Measurements from ENCODE around the gene RFLNA.

DNA sequence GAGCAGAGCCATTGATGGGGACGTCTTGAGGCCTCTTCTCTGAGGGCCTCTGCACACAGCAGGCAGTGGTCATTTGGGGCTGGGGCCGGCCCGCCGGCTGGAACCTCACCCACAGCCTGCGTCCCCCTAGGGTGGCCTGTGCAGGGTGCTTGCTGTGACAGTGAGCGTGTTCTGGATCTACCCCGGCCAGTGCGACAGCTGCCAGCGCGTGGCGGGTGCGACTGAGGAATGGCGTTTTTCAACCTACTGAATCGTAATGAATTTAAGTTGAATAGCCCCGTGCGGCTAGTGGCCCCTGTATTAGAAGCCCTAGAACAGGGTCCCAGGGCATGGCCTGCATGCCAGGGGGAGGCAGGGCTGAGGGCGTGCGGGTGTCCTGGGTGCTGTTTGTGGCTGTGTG, 13.8 kb downstream of the RFLNA start:
- TF ChIP-seq, protein P1, sequence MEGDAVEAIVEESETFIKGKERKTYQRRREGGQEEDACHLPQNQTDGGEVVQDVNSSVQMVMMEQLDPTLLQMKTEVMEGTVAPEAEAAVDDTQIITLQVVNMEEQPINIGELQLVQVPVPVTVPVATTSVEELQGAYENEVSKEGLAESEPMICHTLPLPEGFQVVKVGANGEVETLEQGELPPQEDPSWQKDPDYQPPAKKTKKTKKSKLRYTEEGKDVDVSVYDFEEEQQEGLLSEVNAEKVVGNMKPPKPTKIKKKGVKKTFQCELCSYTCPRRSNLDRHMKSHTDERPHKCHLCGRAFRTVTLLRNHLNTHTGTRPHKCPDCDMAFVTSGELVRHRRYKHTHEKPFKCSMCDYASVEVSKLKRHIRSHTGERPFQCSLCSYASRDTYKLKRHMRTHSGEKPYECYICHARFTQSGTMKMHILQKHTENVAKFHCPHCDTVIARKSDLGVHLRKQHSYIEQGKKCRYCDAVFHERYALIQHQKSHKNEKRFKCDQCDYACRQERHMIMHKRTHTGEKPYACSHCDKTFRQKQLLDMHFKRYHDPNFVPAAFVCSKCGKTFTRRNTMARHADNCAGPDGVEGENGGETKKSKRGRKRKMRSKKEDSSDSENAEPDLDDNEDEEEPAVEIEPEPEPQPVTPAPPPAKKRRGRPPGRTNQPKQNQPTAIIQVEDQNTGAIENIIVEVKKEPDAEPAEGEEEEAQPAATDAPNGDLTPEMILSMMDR (conservative IDR thresholded peaks at IDR 0.05 in 1 of 2, IDR thresholded peaks at IDR 0.05 in 1 of 2; ENCODE audit: extremely low read depth in 1 of 2, insufficient read depth in 1 of 2, low read depth in 1 of 2, low read length in 2 of 2) = no peak
- no peak for TF ChIP-seq EZH2 (IDR thresholded peaks at IDR 0.05; ENCODE audit: borderline replicate concordance, low read length)
